GM12892 (cell line): ENCODE results near the gene PDF.
"Not testable (repeated sequence)": the region's sequence is repeated elsewhere in the genome, so short reads cannot be mapped to it uniquely, and the experiment has no call there.

ENCODE experiments used
- DNase-seq: peaks from one replicate; pipeline ENCODE4 v3.0.0; 2011; ENCODE audit not compliant: insufficient read length
- FAIRE-seq: peaks from 2 replicates; lab custom pipeline; 2011; peaks lifted over from hg19 to GRCh38; lab: Jason Lieb, UNC
- POLR2A ChIP-seq: IDR thresholded peaks from 2 replicates; pipeline ENCODE4 v1.6.1; 2011; ENCODE audit warnings: low read depth, low read length, control low read depth
- POLR2AphosphoS5 ChIP-seq: IDR thresholded peaks from 2 replicates; pipeline ENCODE4 v1.6.1; 2011; ENCODE audit warnings: low read depth, low read length, control low read depth
- TAF1 ChIP-seq: IDR thresholded peaks from 2 replicates; pipeline ENCODE4 v1.6.1; 2011; ENCODE audit warnings: low read depth, mild to moderate bottlenecking, control low read depth, low read length, borderline replicate concordance

PDF gene

DNA sequence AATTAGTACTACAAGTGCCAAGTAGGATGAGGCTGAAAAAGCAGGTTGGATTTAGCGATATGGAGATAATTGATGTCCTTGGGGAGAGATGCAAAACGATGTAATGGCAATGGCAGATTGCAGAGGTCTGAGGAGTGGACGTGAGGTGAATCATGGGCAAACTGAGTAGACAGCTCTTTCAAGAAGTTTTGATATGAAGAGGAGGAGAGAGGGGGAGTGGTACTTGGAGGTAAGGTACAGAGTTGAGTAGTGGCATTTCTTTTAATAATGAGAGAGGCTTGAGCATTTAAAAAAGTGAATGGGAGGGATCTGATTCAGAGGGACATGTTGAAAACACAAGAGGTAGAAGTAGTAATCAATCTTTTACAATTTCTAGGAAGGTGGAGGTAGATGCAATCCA lies 37.0 kb downstream of the PDF start:
- TF ChIP-seq POLR2AphosphoS5 (no peak), POLR2A (no peak), TAF1 (no peak)

DNA sequence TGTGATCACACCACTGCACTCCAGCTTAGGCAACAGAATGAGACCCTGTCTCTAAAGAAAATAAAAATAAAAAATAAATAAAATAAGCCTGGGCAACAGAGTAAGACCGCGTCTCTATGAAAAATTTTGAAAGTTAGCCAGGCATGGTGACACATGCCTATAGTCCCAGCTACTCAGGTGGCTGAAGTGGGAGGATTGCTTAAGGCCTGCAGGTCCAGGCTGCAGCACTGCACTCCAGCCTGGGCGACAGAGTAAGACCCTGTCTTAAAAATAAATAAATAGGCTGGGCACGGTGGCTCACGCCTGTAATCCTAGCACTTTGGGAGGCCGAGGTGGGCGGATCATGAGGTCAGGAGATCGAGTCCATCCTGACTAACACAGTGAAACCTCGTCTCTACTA lies 38.7 kb downstream of the PDF start:
- DNase-seq, FAIRE-seq: not testable (repeated sequence)

More for the DNA sequence above, 37.0 kb downstream of the PDF start:
- DNase-seq = no peak
- no peak for FAIRE-seq

GRCh38 chr16:69286941-69287713 lies 43.3 kb downstream of the PDF start:
- TF ChIP-seq TAF1 (no peak), POLR2AphosphoS5 (no peak), POLR2A (no peak)
- no peak for FAIRE-seq
- no peak for DNase-seq

GRCh38 chr16:69285240-69285639 lies 45.1 kb downstream of the PDF start:
- no peak for FAIRE-seq
- no peak for TF ChIP-seq TAF1
- no peak for TF ChIP-seq POLR2A
- TF ChIP-seq POLR2AphosphoS5 = no peak
- no peak for DNase-seq

GRCh38 chr16:69283851-69284250 lies 46.5 kb downstream of the PDF start:
- TF ChIP-seq POLR2AphosphoS5 (no peak), POLR2A (no peak), TAF1 (no peak)
- FAIRE-seq (no peak), DNase-seq (no peak)

- FAIRE-seq = no peak
- no peak for TF ChIP-seq TAF1
- no peak for DNase-seq
Observed at GRCh38 chr16:69277413-69277812, 53.0 kb downstream of the PDF start.
